GM15510 (cell line): ENCODE measurements around the gene WDR43.

Source experiments
- POLR2A ChIP-seq: IDR thresholded peaks from 3 replicates; pipeline ENCODE4 v1.6.1; 2011; ENCODE audit warnings: borderline replicate concordance; ENCODE audit not compliant: insufficient read length; ENCODE audit errors: extremely low read depth

WDR43 gene

DNA sequence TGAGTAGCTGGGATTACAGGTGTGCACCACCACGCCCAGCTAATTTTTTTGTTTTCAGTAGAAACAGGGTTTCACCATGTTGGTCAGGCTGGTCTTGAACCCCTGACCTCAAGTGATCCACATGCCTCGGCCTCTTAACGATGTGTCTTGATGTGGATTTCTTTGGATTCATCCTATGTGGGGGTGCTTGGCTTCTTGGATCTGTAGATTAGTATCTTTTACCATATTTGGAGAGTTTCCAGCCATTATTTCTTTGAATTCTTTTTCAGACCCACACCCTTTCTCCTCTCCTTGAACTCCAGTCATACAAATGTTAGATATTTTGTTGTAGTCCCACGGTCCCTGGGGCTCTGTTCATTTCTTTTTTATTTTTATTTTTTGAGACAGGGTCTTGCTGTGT lies 79.8 kb downstream of the WDR43 start:
- no peak for TF ChIP-seq POLR2A

DNA sequence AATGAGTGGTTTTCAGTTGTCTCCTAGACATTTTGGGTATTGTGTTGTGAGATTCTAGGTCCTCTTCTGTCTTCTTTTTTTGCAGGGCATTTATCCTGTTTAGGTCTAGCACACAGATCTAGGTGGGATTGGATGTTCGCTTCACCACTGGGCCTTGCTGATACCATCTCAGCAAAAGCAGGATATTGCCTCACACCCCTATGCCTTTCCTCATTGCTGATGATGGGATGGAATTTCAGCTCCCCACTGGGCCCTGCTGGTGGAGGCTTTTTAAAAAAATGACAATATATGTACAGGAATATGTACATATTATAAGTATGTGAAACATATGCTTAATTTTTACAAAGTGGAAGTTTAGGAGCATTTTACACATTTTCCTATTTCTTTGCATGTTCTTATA lies 81.2 kb downstream of the WDR43 start:
- no peak for TF ChIP-seq POLR2A

DNA sequence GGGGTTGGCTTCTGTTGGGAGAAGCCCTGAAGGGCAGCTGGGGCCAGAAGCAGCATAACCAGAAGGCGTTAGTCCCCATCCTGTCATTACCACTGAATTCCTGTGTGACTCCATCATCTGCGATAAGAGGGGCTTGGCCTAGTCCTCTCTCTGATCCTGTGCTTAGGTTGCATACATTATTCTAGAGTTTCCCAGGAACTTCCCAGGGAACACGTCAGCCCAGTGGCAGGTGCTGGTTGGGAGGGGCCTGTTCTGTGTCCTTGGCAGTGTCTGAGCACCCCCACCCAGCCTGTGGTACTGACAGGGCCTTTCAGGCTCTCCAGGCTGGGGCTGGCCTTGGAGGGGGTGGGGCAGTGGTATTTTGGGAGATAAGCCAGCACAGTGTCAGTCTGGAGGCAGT lies 82.1 kb downstream of the WDR43 start:
- no peak for TF ChIP-seq POLR2A

GRCh38 chr2:28977176-28977875 lies 82.9 kb downstream of the WDR43 start:
- TF ChIP-seq POLR2A, result no peak

DNA sequence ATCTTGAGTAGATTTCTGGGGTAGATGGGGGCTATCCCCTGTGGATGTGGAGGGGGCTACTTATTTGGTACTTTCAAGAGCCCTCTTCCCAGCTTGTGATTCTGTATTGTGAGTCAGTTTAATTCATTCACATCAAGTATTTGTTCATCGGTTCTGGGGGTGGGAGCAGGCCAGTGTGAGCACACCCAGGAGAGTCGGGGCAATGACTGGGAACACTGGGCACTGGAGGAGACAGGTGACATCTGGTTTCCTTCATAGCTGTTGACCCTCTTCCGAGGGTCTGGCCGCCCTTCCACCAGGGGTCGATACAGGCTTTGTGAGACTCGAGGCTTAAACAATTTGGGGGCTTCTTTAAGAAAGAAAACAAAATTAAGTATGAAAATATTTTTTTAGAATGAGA lies 84.1 kb downstream of the WDR43 start:
- no peak for TF ChIP-seq POLR2A

DNA sequence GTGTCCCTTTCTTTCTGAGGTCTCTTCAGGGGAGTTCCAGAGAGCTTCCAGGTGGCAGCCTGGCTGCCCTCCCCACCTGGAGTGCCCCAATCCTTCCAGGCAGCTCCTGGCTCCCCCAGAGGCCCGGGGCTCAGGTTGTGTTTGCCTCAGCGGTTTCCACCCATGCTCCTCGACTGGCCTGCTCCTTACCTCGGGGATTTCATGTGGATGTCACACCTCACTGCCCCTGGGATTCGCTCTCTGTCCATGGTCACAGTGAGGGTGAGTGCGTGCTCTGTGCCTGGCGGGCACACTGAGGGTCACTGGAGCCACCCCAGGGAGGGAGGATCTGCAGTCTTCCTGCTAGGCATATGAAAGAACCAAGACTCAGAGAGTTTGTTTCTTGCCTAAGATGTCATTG lies 84.6 kb downstream of the WDR43 start:
- TF ChIP-seq POLR2A, result no peak

- TF ChIP-seq POLR2A, result no peak
Measured at GRCh38 chr2:28979576-28980366, 85.3 kb downstream of the WDR43 start.

DNA sequence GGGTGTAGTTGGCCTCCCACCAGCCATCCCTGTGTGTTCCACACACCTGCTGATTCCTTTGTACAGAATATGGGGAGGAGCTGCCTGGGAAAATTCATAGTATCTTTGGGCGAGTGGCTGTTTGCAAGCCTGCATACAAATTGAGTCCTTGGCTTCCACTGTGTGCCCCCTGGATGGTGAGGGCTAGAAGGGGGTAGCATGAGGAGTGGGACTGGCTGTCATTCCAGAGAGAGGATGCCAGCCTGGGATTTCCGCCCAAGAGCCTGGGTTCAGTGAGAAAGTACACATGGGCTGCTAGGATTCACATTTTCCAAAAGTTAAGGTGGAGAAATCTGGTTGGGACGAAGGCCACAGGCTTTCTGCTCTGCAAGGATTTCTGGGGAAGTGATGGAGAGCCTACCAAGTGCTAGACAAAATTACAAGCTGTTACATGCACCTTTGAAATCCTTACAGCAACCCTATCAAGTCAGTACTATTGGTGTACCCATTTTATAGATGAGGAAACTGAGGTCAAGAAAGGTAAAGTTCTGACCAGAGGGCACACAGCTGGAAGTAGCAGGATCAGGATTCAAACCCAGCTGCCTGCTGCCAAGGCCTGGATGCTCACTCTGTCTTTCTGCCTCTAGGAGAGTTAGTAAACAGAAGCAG lies 86.0 kb downstream of the WDR43 start:
- no peak for TF ChIP-seq POLR2A

- no peak for TF ChIP-seq POLR2A
Measured at GRCh38 chr2:28981016-28981441, 86.6 kb downstream of the WDR43 start, which contains the start of gene TOGARAM2. TOGARAM2 (plus strand) TSS chr2:28981298; CDS start chr2:28994835, 13,537 bp downstream.

- no peak for TF ChIP-seq POLR2A
Measured at GRCh38 chr2:28981620-28982376, 87.3 kb downstream of the WDR43 start.

DNA sequence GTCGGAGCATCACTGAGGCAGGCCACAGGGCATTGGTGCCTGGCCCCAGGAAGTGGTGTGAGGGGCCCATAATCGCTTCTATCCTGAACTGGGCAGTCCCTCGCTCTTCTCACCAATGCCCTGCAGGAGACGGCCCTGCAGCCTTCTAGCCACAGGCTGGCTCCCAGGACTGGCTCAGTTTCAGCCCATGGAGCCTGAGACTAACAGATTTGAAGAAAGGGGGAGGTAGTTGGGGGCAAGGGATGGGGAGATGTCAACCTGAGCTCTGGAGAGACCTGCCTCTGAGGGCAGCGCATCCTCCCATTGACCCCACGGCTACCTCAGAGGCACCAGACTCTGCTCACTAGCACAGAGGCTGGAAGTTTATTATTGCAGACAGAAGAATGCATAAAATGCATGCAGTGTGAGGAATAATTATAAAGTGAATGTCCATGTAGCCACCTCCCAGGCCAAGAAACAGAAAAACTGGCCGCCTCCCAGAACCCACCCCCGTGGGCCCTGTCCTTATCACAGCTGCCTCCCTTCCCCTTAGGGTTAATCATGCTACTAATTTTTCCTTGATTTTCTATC lies 88.0 kb downstream of the WDR43 start:
- TF ChIP-seq POLR2A, result no peak

- TF ChIP-seq POLR2A, result no peak
Measured at GRCh38 chr2:28986429-28986828, 92.0 kb downstream of the WDR43 start.

- no peak for TF ChIP-seq POLR2A
Measured at GRCh38 chr2:28989973-28990372, 95.5 kb downstream of the WDR43 start.

- no peak for TF ChIP-seq POLR2A
Measured at GRCh38 chr2:28990445-28990844, 96.0 kb downstream of the WDR43 start.
